Activated CD4-positive, alpha-beta T cell treated with anti-CD3 and anti-CD28 coated beads, Interleukin-2, amount 50 U/mL, for 16 hours (primary cell): ENCODE results near the gene VSIR.

ENCODE experiments used
- DNase-seq: peaks from one replicate; pipeline ENCODE4 v3.0.0-alpha.2; 2020

Gene VSIR

GRCh38 chr10:71782221-71782916 lies 9.0 kb upstream of the VSIR start:
- DNase-seq, result no peak

- no peak for DNase-seq
These were observed 7.4 kb upstream of the VSIR start for GRCh38 chr10:71780719-71781118.

GRCh38 chr10:71780156-71780555 lies 6.8 kb upstream of the VSIR start:
- DNase-seq, result no peak

GRCh38 chr10:71779641-71780040 lies 6.3 kb upstream of the VSIR start:
- no peak for DNase-seq

- DNase-seq, result no peak
These were observed 4.9 kb upstream of the VSIR start for GRCh38 chr10:71778071-71778825.

- DNase-seq, result no peak
These were observed 4.1 kb upstream of the VSIR start for GRCh38 chr10:71777213-71777985.

GRCh38 chr10:71776481-71776925 lies 3.2 kb upstream of the VSIR start:
- DNase-seq, result no peak

GRCh38 chr10:71774916-71775702 lies 1.8 kb upstream of the VSIR start:
- DNase-seq, result no peak

GRCh38 chr10:71772832-71773220 lies 494 bp downstream of the VSIR start:
- no peak for DNase-seq

GRCh38 chr10:71771821-71772617 lies 1.3 kb downstream of the VSIR start:
- no peak for DNase-seq

GRCh38 chr10:71771204-71771603 lies 2.1 kb downstream of the VSIR start:
- no peak for DNase-seq

GRCh38 chr10:71770789-71771188 lies 2.5 kb downstream of the VSIR start:
- no peak for DNase-seq

- no peak for DNase-seq
These were observed 3.1 kb downstream of the VSIR start for GRCh38 chr10:71770255-71770654.

GRCh38 chr10:71769279-71769823 lies 4.0 kb downstream of the VSIR start:
- peak; percentile 41 for DNase-seq

GRCh38 chr10:71767420-71768035 lies 5.8 kb downstream of the VSIR start:
- DNase-seq, result no peak

GRCh38 chr10:71766717-71767419 lies 6.5 kb downstream of the VSIR start:
- no peak for DNase-seq

- no peak for DNase-seq
These were observed 7.2 kb downstream of the VSIR start for GRCh38 chr10:71765906-71766716.

- no peak for DNase-seq
These were observed 8.0 kb downstream of the VSIR start for GRCh38 chr10:71765176-71765904.
